GM21447 (cell line): ENCODE measurements around the gene LZTR1.
"Not testable (repeated sequence)": the region's sequence is repeated elsewhere in the genome, so short reads cannot be mapped to it uniquely, and the experiment has no call there.

ENCODE experiments used
- ATAC-seq: cut with Tn5 transposase; IDR thresholded peaks from one replicate; pipeline ENCODE4 v1.9.1; 2021; ENCODE audit not compliant: unreplicated experiment

LZTR1 gene

DNA sequence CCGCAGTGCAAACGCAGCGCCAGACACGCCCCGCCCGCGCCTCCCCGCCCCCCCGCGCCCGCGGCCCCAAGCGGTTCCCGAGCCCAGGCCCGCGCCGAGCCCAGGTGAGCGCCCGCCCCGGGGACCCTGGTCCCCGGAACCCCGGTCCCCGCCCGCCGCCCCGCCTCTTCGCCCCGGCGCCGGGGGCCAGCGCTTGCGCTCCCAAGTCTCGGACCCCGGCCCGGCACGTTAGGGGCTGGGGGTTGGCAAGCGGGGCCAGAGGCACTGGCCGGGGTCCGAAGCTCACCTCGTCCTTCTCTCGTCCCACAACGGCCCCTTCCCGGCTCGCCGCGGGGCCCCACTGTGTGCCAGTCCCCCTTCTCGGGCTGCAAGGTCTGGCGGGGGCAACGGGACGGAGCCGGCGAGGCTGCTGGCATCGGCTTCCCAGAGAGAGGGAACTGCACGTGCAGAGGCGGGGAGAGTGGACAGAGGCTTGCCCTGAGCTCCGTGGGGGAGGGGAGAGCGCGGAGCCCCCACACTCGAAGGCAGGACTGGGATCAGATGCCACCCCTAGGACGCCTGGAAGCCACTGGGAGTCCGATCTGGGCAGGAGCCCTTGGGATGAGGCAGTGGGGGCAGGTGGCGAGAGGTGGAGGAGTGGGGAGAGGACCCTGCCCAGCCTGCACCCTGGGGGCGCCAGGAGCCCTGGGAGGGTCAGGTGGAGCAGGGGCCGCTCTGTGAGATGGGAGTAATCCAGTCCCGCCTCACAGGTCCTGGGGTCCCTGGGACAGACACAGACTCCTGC, 16.8 kb upstream of the LZTR1 start:
- no peak for ATAC-seq

DNA sequence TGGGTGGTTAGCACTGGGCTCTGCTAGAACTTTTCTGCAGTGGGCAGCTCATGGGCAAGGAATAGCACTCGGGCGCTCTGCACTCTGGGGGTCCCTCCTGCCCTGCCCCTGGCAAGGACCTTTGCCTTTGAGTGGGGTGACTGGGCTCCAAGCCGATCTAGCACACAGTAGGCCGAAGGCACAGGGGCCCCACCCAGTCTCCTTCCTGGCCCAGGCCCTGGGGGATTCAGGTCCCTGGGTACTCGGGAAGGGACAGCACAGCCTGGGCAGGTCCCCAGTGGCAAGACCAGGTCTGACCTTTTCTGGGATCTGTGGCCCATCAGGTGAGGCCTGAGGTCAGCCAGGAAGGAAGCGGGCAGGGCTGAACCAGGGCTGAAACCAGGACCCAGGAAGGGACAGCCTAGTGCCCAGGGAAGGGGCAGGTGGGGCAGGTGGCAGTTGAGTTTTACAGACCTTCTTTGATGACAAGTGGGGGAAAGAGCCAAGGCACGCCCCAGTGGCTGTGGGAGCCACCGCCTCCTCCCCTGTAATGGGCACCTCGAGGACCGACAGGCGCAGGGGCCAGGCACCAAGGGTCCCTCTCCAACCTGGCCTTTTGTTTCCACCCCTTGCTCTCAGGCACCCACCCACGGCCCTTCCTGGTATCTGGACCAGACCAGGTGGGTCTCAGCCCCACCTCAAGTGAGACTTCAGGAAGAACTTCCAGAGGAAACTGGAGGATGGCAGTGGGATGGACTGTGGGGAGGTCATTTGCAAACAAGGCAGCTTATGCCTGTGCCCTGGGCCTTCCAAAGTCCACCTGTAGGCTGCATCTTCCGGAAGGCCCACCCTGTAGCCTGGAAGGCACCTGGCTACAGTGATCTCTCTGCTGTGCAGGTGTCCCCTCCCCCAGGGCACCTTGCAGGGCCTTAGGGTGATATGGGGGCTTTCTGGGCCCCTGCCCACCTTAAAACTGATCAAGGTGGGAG, 15.9 kb upstream of the LZTR1 start:
- no peak for ATAC-seq

DNA sequence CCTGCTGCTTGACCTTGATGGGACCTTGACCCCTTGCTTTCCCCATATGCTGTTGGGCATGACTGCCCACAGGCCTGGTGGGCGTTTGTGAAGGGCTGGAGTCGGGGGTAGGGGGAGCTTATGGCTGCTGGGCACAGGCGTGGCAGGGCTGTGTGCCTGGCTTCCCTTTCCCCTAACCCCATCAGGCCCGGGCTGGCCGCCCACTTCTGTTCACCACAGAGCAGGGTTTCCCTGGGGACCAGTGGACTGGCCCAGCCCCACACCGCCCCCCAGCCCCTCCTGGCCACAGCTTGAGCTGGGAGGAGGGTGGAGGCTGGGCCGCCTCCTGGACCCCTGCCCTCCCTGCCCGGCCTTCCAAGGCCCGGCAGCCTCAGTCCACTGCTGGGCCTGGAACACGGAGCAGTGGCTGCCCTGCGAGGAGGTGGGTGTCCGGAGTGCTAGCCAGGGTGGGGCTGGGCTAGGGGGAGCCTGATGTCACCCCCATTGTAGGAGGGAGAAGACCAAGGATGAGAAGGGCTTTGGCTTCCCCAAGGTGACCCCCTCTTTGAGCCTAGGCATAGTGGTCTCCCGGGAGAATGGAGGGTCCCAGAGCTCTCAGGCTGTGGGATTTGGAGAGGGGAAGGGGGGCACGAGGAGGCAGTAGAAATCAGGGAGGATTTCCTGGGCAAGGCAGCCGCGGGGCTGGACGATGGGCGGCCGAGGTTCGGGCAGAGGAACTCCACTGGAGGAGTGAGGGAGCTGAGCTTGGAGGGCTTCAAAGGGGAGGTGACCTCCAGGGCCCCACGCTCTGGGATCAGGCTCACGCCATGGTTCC, 15.0 kb upstream of the LZTR1 start, which contains the start of gene AIFM3:
Gene AIFM3, plus strand, starts transcription at position 373 of the 814 bp plus-strand sequence. CDS start 690 bp downstream, outside the sequence.
- ATAC-seq: no peak

DNA sequence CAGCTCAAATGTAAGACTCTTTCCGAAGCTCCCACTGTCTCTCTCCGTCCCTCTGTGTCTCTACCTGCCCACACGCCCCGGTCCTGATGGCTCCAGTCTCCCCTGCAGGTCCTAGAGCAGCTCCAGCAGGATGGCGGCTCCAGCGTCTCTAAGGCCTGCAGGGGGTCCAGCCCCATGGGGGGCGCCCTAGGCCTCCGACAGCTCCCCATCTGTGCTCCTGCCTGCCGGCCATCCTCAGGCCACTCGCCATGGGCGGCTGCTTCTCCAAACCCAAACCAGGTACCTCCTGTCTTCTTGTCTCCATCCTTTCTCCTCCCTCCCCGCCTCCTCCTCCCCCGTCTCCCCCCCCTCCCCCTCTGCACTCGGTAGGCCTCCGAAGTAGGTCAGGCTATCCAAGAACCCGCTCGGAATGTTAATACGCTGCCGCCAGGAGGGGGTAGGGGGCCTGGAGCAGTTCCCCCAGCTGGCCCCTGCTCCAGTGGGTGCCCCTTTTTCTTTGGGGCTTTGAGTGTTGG, 14.3 kb upstream of the LZTR1 start:
- no peak for ATAC-seq

DNA sequence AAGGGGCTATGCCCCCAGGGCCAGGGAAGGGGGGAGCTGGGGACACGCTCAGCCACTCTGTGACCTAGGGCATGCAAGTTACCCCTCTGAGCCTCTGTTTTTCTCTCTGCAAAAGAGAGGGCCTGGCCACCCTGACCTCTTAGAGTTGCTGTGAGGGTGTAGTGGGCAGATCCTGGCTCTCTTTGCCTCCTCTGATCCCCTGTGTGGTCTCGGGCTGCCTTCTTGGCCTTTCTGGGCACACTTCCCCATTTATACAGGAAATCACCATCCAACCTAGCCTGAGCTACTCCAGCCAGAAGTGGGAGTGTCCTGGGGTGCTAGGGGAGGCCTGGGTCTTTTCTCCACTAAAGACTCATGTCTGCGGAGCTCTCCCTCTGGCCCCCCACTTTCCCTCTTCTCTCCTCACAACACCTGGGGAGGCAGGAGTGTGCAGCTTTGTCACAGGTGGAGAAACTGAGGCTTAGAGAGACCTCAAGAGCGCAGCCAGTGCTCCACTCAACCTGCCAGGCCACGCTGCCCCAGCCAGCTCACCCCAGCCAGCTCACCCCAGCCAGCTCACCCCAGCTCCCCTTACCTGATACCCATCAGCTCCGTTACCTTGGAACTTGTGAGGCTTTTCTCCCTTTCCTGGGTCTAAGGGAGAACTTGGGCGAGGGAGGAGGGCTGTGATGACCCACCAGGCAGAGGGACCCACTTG, 13.7 kb upstream of the LZTR1 start:
- no peak for ATAC-seq

DNA sequence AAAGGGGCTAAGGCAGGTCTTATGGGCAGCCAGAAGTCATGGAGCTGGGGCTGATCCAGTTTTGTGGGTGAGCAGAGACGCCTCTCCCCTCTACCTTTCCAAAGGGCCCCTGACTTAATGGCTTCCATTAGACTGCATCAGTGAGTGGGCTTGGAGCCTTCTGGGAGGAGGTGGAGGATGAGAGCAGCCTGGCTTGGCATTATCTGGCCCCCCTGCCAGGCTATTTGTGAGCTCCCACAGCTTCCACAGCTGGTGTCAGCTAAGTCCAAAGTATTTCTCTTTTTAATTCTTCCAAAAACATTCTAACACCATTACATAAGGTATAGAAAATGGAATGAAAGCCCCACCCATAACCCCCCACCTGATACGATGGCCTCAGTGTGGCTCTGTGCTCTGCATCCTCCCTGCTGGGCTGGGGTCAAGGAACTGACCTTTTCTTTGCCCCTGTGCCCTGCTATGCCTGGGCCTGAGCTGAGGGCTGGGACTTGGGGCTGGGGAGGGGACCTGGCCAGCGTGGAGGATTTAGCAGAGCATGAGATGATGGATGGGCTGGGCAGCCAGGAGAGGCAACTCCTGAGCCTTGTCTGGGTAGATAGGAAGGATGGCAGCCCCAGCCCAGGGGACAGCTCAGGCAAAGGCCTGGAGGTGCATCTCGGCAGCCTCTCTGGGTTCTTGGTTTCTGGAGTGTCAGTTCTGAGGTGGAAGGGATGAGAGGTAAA, 11.0 kb upstream of the LZTR1 start:
- ATAC-seq: no peak

DNA sequence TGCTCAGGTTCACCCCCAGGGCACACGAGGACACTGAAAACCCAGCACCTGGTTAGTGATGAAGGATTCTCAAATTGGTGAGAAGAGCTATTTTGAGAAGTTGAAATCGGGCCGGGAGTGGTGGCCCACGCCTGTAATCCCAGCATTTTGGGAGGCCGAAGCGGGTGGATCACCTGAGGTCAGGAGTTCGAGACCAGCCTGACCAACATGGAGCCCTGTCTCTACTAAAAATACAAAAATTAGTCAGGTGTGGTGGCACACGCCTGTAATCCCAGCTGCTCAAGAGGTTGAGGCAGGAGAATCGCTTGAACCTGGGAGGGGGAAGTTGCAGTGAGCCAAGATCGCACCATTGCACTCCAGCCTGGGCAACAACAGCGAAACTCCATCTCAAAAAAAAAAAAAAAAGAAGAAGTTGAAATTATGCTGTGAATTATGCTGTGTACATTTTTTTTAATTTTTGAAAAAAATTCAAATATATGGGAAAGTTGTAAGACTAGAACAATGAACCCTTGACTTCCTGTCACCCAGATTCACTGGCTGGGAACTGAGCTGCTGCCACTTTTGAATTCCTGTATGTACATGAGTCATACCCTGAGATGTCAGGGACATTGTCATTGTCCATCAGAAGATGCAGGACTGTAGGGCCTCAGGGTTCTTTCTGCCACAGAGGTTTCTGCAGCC, 9.9 kb upstream of the LZTR1 start:
- not testable (repeated sequence) for ATAC-seq

DNA sequence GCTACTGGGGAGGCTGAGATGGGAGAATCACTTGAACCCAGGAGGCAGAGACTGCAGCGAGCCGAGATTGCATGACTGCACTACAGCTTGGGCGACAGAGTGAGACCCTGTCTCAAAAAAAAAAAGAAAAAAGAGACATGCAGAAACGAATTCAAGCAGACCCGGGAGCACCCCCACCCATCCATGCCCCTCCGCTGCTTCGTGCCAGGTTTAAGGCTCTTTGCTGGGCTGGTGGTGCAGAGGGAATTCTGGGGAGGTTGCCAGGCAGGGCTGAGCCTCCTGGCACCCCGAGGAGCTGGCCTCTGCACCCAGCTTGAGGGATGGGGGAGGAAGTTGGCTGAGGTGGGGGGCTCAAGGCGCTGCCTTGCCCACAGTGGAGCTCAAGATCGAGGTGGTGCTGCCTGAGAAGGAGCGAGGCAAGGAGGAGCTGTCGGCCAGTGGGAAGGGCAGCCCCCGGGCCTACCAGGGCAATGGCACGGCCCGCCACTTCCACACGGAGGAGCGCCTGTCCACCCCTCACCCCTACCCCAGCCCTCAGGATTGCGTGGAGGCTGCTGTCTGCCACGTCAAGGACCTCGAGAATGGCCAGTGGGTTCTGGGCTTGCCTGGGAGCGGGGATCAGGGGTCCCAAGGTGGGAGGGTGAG, 9.0 kb upstream of the LZTR1 start:
- no peak for ATAC-seq

DNA sequence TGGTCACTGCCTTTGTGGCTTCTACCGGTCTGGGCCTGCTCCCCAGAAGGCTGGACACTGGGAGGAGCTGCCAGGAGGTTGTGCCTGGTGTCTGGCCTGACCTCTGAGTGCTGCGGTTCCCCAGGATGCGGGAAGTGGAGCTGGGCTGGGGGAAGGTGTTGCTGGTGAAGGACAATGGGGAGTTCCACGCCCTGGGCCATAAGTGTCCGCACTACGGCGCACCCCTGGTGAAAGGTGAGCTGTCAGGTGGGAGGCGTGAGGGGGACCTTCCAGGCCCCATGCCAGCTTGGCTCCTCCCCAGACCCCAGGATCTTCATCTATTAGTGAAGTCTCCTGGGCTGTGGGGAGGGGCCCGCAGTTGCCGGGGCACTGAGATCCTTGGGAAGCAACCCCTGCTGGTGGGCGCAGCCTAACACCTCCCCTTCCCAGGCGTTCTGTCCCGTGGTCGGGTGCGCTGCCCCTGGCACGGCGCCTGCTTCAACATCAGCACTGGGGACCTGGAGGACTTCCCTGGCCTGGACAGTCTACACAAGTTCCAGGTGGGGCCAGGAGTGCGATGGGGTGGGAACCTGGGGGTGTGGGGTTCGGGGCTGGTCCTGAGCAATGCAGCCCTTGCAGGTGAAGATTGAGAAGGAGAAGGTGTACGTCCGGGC, 8.3 kb upstream of the LZTR1 start:
- ATAC-seq: no peak

DNA sequence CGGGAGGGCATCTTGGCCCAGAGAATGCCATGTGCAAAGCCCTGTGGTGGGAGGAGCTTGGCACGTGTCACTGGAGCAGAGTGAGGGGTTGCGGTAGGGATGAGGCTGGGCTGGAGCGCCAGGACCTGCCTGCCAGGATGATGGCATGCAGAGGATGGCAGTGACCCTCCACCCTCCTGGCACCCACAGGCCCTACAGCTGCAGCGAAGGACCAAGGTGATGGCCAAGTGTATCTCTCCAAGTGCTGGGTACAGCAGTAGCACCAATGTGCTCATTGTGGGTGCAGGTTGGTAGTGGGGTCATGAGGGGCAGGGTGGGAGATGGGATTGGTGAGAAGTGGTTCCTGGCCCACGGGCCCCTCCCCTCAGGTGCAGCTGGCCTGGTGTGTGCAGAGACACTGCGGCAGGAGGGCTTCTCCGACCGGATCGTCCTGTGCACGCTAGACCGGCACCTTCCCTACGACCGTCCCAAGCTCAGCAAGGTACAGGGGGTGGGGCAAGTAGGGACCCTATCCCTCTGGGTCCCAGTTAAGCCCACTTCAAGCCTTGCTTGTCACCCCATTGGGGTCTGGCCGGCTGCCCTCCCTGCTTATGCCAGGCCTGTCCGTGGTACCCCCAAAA, 7.7 kb upstream of the LZTR1 start:
- ATAC-seq: no peak

DNA sequence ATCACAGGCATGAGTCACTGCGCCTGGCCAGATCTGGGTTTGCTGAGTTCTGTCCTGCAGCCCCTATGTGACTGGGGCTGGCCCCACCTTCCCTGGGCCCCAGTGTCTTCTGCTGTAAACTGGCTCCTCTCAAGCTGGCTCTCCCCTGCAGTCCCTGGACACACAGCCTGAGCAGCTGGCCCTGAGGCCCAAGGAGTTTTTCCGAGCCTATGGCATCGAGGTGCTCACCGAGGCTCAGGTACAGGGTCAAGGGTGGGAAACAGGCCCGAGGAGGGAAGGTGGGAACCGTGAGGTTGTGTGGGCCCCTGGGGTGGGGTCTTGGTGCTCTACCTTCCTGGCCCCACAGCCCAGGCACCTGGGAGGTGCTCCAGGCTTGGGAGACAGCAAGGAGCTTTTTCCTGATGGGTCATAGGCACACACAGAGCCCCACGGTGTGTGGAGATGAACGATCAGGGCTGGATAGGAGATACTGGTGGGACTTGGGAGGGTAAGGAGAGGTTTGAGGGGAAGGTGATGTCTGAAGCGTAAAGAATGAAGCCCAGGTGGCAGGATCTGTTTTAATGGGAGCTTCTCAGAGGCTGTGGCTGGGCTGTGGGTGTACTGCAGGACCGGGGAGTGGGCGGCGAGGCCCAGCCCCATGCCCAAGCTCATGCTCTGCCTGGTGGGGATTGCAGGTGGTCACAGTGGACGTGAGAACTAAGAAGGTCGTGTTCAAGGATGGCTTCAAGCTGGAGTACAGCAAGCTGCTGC, 6.4 kb upstream of the LZTR1 start:
- ATAC-seq: no peak

DNA sequence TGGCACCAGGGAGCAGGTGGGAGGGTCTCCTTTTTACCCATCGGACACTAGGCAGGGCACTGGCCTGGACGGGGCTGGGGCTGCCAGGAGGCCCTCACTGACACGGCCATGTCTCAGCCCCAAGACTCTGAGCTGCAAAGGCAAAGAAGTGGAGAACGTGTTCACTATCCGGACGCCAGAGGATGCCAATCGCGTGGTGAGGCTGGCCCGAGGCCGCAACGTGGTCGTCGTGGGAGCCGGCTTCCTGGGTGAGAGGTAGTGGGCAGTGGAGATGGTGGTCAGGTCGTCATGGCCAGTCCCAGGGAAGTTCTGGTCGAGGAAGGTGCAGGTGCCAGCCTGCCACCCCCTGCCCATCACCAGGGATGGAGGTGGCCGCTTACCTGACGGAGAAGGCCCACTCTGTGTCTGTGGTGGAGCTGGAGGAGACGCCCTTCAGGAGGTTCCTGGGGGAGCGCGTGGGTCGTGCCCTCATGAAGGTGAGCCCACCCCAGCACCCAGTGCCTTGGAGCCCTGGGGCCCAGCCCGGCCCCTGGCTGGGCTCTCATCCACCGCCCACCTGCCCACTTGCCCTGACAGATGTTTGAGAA, 5.7 kb upstream of the LZTR1 start:
- ATAC-seq: no peak

DNA sequence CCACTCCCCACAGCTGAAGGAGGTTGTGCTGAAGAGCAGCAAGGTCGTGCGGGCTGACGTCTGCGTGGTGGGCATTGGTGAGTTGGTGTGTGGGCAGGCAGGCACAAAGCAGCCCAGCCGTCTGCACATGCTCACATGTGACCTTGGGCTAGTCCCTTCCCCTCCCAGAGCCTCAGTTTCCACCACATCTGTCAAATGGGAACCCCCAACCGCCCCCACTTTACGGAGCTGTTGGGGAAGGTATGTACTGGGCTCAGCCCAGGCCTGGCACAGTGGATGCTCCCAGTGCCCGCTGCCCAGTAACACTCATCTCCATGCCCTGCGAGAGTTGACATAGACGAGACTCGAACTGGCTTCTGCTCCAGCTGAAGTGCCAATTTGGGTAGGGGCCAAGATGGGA, 5.1 kb upstream of the LZTR1 start:
- ATAC-seq: no peak

DNA sequence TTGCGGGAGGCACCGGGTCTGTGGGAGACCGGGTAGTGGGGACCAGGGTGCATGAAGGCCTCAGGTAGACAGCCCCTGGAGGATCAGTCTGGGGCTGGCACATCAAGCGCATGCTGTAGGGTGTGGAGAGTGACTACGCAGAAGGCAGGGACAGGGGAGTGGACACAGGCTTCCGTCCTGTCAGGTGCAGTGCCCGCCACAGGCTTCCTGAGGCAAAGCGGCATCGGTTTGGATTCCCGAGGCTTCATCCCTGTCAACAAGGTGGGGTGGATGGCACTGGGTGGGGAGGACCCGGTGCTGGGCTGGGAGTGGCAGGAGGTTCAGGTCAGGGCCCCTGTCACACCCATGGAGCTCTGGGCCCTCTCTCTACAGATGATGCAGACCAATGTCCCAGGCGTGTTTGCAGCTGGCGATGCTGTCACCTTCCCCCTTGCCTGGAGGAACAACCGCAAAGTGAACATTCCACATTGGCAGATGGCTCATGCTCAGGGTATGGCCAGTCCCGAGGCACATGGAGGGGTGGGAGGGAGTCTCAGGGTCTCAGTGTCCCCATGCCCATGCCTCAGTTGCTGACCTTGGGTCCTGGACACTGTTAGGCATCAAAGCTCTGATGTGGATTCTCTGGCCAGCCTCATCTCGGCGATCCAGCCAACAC, 4.5 kb upstream of the LZTR1 start:
- ATAC-seq: no peak

DNA sequence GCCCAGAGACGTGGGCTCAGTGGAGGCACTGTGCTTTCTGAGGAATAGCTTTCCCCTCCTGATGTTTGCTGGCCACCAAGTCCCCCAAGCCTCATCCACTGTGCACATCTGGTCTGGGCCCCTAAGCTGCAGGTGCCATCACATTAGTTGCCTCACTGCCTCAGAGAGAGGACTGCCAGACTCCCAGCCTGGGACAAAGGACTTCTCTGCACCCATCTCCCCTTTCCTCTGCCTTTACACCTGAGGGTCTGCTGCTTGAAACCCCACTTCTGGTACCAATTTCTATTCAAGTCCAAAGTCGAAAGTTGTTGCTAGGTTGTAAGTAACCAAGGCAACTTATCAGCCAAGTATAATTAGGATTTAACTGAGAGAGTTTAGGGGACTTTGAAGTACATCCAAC, 3.7 kb upstream of the LZTR1 start:
- ATAC-seq: no peak

DNA sequence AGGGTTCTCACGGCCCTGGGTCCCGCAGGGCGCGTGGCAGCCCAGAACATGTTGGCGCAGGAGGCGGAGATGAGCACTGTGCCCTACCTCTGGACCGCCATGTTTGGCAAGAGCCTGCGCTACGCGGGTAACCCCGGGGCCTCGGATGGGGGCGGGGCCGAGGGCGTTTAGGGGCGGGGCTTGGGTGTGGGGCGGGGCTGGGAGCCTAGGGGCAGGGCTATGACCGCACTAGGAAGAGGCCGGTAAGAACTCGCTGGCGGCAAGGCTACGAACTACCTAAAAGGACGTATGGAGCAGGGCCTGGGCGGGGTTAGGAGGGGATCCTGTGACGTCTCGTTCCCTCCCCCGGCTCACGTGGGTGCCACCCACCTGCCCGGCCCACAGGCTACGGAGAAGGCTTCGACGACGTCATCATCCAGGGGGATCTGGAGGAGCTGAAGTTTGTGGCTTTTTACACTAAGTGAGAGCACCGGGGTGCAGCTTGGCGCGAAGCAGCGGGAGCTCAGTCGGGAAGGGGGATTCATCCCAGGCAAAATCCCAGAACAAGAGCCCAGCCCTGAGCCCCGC, 2.8 kb upstream of the LZTR1 start:
- ATAC-seq: no peak
